ENCODE data around the gene C11orf24. TPM values are rescaled to one million over a fixed set of nuclear protein-coding genes. Genes with fewer than 3 reads are reported as not detected.

C11orf24 gene
- total RNA-seq, 2 donors from 2014 or later: 37.9 to 63.0 TPM

- Histone ChIP-seq H3K36me3 (no peaks in the 10 kb centered on the region), H3K27me3 (replicated peaks; ENCODE audit: insufficient read depth) (no peaks in the 10 kb centered on the region), H3K27ac (no peak overlapping the region), H3K4me1 (ENCODE audit: control insufficient read depth in 1 of 2, low read depth in 2 of 2) (no peaks in the 10 kb centered on the region), H3K4me3 (no peak overlapping the region), H3K9me3 (no peaks in the 10 kb centered on the region)
- ATAC-seq (ENCODE audit: insufficient number of reproducible peaks, low FRiP score, low read depth) (no peak), DNase-seq (ENCODE audit: low spot score) (no peak)
- TF ChIP-seq CTCF (IDR thresholded peaks at IDR 0.05): no peak
These were observed 50.4 kb downstream of the C11orf24 start for GRCh38 chr11:68221406-68221805.

- H3K36me3 ChIP-seq: no peaks in the 10 kb centered on the region
- no peak overlapping the region for H3K4me3 ChIP-seq
- ATAC-seq (ENCODE audit: insufficient number of reproducible peaks, low FRiP score, low read depth) (no peak), DNase-seq (ENCODE audit: low spot score) (no peak)
- no peak for TF ChIP-seq CTCF (IDR thresholded peaks at IDR 0.05)
- H3K4me1 ChIP-seq (ENCODE audit: control insufficient read depth in 1 of 2, low read depth in 2 of 2): peaks cover 7 to 29% of the 10 kb centered on the region in 2 donors
- H3K27me3 ChIP-seq (replicated peaks; ENCODE audit: insufficient read depth): no peaks in the 10 kb centered on the region
- peak overlapping the region in 1 of 2 donors; percentile 2 for H3K27ac ChIP-seq
- H3K9me3 ChIP-seq: no peaks in the 10 kb centered on the region
These were observed 55.4 kb downstream of the C11orf24 start for GRCh38 chr11:68216171-68216938.

GRCh38 chr11:68215524-68216170, 56.1 kb downstream of the C11orf24 start:
- H3K4me3 ChIP-seq: no peak overlapping the region
- H3K4me1 ChIP-seq (ENCODE audit: control insufficient read depth in 1 of 2, low read depth in 2 of 2): peaks cover 8 to 36% of the 10 kb centered on the region in 2 donors
- H3K9me3 ChIP-seq: no peaks in the 10 kb centered on the region
- H3K27ac ChIP-seq: peak overlapping the region in 1 of 2 donors; percentile 2
- ATAC-seq (ENCODE audit: insufficient number of reproducible peaks, low FRiP score, low read depth) (no peak), DNase-seq (ENCODE audit: low spot score) (no peak)
- no peaks in the 10 kb centered on the region for H3K36me3 ChIP-seq
- H3K27me3 ChIP-seq (replicated peaks; ENCODE audit: insufficient read depth): no peaks in the 10 kb centered on the region
- TF ChIP-seq CTCF (IDR thresholded peaks at IDR 0.05): no peak

DNA sequence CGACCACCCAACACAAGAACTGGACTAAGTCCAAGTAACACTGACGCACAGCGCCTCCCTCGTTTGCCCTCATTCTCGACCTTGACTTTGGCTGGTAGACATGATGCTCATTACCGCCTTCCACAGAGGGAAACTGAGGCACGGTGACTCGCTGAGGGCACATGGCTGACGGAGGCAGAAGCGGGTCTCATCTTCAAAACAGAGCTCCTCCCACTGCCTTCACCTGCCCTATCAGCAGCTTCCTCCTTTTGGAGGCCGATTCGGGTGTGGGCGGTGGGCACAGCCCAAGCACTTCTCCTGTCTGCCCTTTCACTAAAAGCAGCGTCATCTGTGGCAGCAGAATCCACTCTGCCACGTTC, 56.7 kb downstream of the C11orf24 start:
- TF ChIP-seq CTCF (IDR thresholded peaks at IDR 0.05): no peak
- Histone ChIP-seq H3K4me3 (no peak overlapping the region), H3K27ac (no peak overlapping the region), H3K36me3 (no peaks in the 10 kb centered on the region), H3K9me3 (no peaks in the 10 kb centered on the region), H3K27me3 (replicated peaks; ENCODE audit: insufficient read depth) (no peaks in the 10 kb centered on the region), H3K4me1 (ENCODE audit: control insufficient read depth in 1 of 2, low read depth in 2 of 2) (peaks cover 11 to 37% of the 10 kb centered on the region in 2 donors)
- no peak for ATAC-seq (ENCODE audit: insufficient number of reproducible peaks, low FRiP score, low read depth)
- DNase-seq (ENCODE audit: low spot score): no peak

DNA sequence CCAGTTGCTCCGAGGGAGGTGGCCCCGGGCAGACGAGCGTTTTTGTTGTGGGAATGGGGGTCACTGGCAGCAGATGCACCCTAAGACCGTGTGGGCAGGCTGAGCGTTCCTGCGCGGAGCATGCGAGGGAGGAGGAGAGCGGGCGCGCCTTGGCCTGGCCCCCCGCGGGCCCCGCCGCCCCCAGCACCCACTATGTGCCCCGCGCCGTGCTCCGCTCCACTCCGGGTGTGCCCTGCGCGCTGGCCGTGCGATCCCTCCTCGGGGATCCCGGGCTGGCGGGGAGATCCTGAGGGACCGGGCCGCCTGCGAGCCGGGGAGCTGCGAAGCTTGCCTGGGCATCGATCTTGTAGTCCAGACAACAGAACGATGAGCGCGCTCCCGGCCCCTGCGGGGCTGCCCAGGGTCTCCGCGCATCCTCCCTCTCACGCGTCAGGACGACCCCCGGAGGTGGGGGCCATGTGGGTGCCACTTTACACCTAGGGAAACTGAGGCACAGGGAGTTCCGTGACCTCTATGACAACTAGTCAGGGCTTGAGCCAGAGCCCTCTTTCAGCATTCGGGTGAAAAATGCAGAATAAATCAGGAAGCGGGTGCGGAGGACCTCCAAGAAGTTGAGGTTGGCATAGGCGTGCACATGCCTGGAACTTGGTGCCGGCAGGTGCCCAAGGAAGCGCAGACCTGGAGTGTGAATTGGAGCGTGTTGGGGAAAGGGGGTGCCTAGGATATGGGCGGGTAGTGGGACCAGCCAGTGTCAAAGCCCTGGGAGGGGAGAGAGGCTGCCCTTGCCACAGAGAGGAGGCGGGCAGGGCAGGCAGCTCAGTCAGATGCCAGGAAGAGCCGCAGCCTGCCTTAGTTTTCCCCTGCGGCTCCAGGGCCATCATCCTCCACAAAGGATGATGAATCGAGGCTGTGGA, 57.3 kb downstream of the C11orf24 start:
- Histone ChIP-seq H3K36me3 (no peaks in the 10 kb centered on the region), H3K27me3 (replicated peaks; ENCODE audit: insufficient read depth) (no peaks in the 10 kb centered on the region), H3K4me3 (peak overlapping the region; percentile 79), H3K9me3 (no peaks in the 10 kb centered on the region), H3K27ac (peak overlapping the region; percentile 97 to 98), H3K4me1 (ENCODE audit: control insufficient read depth in 1 of 2, low read depth in 2 of 2) (peaks cover 12 to 43% of the 10 kb centered on the region in 2 donors)
- DNase-seq (ENCODE audit: low spot score): no peak
- no peak for TF ChIP-seq CTCF (IDR thresholded peaks at IDR 0.05)
- ATAC-seq (ENCODE audit: insufficient number of reproducible peaks, low FRiP score, low read depth): peak; percentile 6
